VCaP (cell line): ENCODE results near the gene ARAP3.

Experiments
- H3K27ac ChIP-seq: fragments of 450-650 bp; 2 replicates; pipeline ENCODE4 v1.5.1; 2017
- TF ChIP-seq, protein P1 (sequence below): fragments of 450-650 bp; conservative IDR thresholded peaks from 2 replicates; pipeline ENCODE4 v1.5.1; 2017; ENCODE audit warnings: mild to moderate bottlenecking, moderate library complexity

Gene ARAP3

DNA sequence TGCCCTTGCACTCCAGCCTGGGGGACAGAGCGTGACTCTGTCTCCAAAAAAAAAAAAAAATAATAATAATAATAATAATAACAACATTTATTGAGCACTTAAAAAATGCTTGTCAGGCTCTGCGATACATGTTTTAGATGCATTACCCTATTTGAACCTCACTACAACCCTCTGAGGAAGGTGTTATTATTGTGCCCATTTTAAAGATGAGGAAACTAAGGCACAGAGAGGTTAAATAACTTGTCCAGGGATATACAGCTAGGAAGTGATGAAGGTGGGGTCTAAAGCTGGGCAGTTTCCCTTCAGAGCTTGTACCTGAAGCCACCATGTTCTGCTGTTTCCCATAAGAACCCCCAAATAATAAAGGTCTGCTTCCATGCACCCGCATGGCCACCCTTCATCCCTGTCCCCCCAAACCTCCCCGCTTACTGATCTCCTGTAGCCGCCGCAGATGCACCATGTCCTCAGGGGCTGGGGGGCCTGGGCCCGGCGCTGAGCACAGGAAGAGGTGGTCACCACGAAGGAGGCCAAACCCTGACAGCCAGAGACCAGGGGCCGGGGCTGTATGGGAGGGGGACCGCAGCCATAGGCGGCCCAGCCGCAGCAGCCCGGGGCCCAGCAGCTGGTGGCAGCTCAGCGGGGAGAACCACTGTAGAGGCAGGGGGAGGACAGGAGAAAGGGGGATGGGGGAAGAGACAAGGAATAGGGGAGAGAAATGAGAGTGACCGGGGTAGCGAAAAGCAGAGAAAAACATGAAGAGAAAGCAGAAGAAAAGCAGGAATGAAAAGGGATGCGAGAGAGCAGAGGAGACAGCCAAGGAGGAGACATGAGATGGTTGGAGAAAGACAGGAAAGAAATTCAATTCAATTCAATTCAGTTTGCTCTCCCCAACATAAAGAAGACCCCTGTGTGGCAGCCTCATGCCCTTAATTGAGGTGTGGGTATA lies 15.8 kb downstream of the ARAP3 start:
- H3K27ac ChIP-seq = no peak overlapping the region
- TF ChIP-seq, protein P1, sequence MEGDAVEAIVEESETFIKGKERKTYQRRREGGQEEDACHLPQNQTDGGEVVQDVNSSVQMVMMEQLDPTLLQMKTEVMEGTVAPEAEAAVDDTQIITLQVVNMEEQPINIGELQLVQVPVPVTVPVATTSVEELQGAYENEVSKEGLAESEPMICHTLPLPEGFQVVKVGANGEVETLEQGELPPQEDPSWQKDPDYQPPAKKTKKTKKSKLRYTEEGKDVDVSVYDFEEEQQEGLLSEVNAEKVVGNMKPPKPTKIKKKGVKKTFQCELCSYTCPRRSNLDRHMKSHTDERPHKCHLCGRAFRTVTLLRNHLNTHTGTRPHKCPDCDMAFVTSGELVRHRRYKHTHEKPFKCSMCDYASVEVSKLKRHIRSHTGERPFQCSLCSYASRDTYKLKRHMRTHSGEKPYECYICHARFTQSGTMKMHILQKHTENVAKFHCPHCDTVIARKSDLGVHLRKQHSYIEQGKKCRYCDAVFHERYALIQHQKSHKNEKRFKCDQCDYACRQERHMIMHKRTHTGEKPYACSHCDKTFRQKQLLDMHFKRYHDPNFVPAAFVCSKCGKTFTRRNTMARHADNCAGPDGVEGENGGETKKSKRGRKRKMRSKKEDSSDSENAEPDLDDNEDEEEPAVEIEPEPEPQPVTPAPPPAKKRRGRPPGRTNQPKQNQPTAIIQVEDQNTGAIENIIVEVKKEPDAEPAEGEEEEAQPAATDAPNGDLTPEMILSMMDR = no peak

DNA sequence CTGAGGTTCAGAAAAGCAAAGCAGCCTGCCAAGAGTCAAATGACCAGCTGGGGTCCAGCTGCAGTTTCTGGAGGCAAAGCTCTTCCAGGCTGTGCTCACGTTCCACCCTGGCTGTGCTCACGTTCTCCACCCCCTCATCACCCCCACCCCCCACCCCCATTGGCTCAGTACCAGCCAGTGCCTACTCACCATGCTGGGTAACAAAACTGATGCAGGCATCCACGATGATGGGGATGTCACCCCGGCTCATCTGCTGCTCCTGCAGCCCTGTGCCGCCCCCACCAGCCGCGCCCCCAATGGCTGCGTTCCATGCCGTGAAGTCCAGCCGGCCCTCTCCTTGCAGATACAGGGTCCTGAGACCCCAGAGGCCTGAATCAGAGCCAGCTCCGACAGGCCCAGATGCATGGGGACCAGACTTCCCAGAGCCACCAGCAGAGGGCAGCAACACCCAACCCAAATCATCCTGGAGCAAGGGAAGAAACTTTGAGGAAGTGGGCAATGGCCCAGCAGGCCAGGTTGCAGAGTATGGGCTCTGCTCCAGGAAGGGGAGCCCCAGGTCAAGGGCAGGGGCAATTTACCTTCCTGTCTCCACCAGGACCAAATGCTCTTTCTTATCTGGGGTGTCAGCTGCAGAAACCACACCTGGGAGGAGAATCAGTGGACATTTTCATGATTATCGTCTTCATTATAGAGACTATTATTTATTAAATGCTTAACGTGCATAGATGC lies 17.1 kb downstream of the ARAP3 start:
- H3K27ac ChIP-seq = no peak overlapping the region
- TF ChIP-seq, protein P1 = peak; percentile 91

DNA sequence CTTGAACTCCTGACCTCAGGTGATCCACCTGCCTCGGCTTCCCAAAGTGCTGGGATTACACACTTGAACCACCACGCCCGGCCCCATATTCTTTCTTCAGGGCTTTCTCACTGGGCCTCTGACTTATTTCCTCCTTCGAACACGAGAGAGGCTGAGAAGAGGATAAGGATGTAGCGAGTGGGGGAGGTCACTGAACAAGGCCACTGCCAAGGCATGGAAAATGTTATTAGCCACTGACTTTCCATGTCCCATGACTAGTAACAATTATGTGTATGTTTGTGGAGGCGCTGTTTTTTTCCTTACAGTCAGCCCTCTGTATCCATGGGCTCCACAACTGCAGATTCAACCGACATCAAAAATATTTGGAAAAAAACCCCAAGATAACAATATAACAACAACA lies 18.5 kb downstream of the ARAP3 start:
- H3K27ac ChIP-seq = no peak overlapping the region
- TF ChIP-seq, protein P1 = no peak

DNA sequence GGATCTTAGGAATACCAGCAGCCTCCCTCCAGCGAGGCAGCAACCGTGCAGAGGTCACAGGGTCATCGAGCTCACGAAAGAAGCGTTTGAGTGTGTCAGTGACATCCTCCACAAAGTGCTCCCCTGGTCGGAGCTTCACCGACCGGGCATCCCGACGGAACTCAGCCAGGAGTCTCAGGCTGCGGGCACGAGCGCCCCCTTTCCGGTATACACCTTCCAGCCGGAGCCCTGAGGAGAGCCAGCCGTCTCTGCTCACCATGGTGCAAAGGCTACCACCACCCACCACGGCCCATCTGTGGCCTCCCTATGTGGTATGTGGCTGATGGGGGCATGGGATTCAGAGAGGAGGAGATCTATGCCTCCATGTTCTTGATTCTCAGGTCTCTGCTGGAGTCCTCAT lies 20.0 kb downstream of the ARAP3 start:
- H3K27ac ChIP-seq = no peak overlapping the region
- TF ChIP-seq, protein P1 = no peak

DNA sequence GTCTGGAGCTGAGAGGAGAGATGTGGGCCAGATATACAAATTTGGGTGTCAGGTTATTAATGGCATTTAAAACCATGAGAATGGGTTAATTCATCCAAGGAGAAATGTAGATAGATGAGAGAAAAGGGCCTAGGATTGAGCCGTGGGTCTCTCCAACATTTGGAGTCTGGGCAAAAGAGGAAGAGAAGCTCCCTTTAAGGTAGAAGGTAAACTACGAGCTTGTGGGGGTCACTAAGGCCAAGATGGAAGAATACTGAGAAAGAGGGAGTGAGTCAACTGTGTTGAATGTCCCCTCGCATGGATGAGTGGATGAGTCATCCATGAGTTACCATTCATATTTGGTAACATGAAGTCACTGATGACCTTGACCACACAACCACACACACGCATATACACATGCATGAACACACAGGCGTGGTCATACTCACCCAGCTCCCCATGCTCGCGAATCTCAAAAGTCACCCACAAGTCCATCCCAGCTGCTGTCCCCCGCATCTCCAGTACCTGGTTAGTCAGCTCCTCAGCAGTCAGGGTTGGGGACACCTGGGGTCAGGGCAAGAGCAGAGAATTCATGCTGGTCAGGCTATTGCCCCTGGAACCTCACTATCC lies 24.0 kb downstream of the ARAP3 start:
- no peak overlapping the region for H3K27ac ChIP-seq
- TF ChIP-seq, protein P1 = no peak

DNA sequence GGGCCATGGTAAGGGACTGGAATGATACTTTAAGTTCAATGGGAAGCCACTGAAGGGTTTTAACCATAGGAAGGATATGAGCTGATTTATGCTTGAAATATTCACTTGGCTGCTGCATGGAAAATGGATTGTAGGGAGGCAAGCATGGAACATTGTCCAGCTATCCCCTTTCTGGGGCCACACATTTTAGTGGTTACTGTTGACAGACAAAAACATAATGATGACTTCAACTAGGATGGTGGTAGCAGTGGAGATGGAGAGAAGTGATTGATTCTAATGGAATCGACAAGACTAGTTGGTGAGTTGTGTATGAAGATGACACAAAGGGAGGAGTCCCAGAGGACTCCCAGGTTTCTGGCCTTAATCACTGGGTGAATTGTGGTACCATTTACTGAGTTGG lies 24.6 kb downstream of the ARAP3 start:
- TF ChIP-seq, protein P1 = no peak
- H3K27ac ChIP-seq = no peak overlapping the region

DNA sequence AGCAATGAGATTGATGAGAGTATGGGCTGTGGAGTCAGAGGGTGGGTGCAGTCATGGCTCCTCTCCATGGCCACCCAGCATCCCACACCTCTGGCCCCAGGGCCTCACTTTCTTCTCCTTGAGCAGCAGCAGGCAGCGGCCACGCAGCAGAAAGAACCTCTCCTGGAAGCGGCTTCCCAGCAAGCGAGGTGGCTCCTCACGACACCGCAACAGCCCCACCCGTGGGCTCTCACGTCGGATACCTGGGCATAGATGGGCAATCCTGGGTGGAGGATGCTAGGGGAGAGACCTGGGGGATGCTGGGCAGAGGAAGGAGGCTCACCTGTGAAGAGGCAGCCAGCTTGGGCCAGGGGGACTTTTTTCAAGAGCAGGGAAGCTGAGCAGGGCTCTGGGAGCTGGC lies 25.6 kb downstream of the ARAP3 start:
- no peak overlapping the region for H3K27ac ChIP-seq
- TF ChIP-seq, protein P1 = no peak
